Measurements from ENCODE around the gene CCSER2.
"Not testable (repeated sequence)": the region's sequence is repeated elsewhere in the genome, so short reads cannot be mapped to it uniquely, and the experiment has no call there.

CCSER2 gene

DNA sequence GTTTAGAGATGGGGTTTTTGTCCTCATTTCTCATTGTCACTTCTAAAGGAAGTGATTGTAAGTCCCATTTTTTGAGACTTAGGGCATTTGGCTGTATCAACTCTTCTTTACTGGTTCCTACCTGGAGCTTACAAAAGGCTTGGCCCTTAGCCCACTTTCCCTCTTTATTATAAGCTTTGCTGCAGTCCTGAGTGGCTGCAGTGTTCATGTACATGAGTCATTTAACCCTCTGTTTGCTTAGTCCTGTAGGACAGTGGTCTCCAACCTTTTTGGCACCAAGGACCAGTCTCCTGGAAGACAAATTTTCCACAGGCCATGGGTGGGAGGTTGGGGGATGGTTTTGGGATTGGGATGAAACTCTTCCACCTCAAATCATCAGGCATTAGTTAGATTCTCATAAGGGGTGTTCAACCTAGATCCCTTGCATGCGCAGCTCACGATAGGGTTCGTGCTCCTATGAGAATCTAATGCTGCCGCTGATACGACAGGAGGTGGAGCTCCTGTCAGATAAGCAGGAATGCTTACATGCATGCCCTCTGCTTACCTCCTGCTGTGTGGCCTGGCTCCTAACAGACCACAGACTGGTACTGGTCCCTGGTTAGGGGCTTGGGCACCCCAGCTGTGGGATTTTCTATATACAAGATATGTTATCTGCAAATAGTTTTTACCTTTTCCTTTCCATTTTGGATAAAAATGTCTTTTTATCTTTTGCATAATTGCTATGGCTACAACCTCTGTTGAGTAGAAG is 99.7 kb downstream of the CCSER2 start:
- H3K4me3 ChIP-seq (replicated peaks; ENCODE audit: low read depth, low read length), result no peak overlapping the region
- no peak for DNase-seq (ENCODE audit: extremely low read depth, low read depth)
- TF ChIP-seq, protein P1, sequence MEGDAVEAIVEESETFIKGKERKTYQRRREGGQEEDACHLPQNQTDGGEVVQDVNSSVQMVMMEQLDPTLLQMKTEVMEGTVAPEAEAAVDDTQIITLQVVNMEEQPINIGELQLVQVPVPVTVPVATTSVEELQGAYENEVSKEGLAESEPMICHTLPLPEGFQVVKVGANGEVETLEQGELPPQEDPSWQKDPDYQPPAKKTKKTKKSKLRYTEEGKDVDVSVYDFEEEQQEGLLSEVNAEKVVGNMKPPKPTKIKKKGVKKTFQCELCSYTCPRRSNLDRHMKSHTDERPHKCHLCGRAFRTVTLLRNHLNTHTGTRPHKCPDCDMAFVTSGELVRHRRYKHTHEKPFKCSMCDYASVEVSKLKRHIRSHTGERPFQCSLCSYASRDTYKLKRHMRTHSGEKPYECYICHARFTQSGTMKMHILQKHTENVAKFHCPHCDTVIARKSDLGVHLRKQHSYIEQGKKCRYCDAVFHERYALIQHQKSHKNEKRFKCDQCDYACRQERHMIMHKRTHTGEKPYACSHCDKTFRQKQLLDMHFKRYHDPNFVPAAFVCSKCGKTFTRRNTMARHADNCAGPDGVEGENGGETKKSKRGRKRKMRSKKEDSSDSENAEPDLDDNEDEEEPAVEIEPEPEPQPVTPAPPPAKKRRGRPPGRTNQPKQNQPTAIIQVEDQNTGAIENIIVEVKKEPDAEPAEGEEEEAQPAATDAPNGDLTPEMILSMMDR (IDR thresholded peaks at IDR 0.05; ENCODE audit: low read depth, low read length, missing control alignments), result no peak

DNA sequence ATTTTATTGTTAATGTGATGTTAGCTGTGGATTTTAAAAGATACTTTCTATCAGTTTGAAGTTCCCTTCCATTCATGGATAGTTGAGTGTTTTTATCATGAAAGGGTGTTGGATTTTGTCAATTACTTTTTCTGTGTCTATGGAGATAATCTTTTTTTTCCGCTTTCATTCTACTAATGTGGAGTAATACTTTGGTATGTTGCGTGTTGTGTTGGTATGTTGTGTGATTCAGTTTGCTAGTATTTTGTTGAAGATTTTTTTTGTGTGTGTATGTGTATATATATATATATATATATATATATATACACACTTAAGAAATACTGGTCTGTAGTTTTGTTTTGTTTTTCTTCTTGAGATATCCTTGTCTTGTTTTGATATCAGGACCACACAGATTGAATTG is 100.3 kb downstream of the CCSER2 start:
- TF ChIP-seq, protein P1 (IDR thresholded peaks at IDR 0.05; ENCODE audit: low read depth, low read length, missing control alignments), result no peak
- no peak overlapping the region for H3K4me3 ChIP-seq (replicated peaks; ENCODE audit: low read depth, low read length)
- no peak for DNase-seq (ENCODE audit: extremely low read depth, low read depth)

DNA sequence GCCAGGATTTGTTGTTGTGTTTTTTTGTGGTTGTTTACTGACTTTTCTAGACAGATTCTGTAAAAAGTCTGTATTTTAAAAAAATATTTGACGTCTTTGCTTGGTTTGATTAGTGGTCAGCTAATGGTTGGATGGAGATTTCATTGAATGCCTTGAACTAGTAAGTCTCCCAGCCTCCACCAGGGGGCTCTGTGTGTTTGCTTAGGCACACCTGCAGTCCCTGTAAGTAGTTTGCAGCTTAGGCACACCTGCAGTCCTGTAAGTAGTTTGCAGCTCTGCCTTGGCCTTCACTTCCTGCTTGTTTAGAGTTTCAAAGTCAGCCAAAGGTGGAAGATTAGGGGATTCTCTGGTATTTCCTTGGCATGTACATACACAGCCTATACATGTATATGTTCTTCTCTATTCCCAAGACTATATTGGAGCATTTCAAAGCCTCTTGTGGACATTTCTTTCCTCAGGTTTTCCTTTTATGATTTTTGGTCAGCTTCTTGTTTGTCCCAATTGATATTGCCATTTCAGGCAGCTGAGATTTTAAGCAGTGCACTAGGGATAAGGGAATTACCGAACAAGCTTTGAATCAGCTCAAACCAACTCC is 101.6 kb downstream of the CCSER2 start:
- peak; percentile 26 for DNase-seq (ENCODE audit: extremely low read depth, low read depth)
- no peak overlapping the region for H3K4me3 ChIP-seq (replicated peaks; ENCODE audit: low read depth, low read length)
- TF ChIP-seq, protein P1 (IDR thresholded peaks at IDR 0.05; ENCODE audit: low read depth, low read length, missing control alignments), result peak; percentile 87

DNA sequence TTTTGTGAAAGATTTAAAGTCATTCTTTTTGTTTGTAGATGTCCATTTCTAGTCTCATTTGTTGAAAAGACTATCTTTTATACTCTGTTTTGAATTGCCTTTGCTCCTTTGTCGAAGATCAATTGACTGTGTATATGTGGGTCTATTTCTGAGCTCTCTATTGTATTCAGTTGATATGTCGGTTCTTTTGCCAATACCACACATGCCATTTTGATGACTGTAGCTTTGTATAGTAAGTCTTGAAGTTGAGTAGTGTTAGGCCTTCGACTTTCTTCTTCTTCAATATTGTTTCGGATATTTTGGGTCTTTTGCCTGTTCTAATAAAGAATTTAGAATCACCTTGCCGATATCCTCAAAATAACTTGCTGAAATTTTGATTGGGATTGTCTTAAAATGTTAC is 104.5 kb downstream of the CCSER2 start:
- TF ChIP-seq, protein P1 (IDR thresholded peaks at IDR 0.05; ENCODE audit: low read depth, low read length, missing control alignments), result no peak
- H3K4me3 ChIP-seq (replicated peaks; ENCODE audit: low read depth, low read length), result no peak overlapping the region
- no peak for DNase-seq (ENCODE audit: extremely low read depth, low read depth)

DNA sequence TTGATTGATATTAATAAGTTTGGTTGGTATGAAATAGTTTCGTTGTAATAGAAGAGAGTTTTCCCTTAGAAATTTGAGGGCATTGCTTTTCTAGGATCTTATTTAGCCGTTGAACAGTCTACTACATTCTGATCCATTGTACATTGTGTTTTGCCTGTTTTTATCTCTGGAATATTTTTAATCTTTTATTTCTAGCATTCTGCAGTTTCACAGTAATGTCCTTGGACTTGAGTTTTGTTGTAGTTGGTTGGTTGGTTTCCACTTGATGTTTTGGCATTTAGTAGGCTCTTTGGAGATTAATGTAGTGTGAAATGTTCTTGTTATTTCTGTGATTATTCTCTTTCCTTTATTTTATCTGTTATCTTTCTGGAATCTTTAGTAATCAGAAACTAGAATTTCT is 112.4 kb downstream of the CCSER2 start:
- no peak for DNase-seq (ENCODE audit: extremely low read depth, low read depth)
- TF ChIP-seq, protein P1 (IDR thresholded peaks at IDR 0.05; ENCODE audit: low read depth, low read length, missing control alignments), result no peak
- no peak overlapping the region for H3K4me3 ChIP-seq (replicated peaks; ENCODE audit: low read depth, low read length)

DNA sequence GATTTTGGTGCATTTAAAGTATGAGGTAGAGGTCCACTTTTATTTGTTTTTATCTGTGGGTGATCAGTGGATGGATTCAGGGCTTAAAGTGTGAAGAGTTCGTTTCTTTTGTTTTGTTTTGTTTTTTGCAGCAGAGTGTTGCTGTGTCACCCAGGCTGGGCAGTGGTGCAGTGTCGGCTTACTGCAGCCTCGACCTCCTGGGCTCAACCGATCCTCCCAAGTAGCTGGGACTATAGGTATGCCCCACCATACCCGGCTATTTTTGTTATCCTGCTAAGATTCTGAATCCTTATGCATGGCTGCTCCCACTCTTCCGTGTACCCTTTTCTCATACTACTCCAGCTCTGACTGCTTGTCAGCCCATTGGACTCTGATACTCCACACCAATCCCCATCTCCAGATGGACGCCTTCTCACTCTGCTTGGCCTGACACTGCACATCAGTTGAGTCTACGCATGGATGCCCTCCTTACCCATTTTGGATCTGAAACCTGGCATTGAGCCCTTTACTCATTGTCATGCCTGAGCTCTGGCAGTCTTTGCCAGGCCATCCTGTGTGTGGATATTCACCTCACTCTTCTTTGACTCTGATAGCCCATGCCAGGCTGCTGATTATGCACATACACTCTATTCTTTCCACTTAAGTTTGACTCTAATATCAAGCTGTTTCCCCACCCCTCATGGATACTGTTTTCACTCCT is 119.5 kb downstream of the CCSER2 start:
- H3K4me3 ChIP-seq (replicated peaks; ENCODE audit: low read depth, low read length), result no peak overlapping the region
- DNase-seq (ENCODE audit: extremely low read depth, low read depth), result no peak
- TF ChIP-seq, protein P1 (IDR thresholded peaks at IDR 0.05; ENCODE audit: low read depth, low read length, missing control alignments), result no peak

DNA sequence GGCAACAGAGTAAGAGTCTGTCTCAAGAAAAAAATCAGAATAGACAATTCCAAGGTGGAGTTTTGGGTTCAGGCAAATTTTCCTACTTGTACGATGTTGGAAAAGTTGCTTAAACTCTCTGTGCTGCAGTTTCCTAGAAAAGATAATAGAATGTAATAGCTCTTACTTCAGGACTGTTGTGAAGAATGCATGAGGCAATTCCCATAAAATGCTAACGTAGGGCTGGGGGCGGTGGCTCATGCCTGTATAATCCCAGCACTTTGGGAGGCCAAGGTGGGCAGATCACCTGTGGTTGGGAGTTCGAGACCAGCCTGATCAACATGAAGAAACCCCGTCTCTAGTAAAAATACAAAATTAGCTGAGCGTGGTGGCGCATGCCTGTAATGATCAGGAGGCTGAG is 121.0 kb downstream of the CCSER2 start:
- not testable (repeated sequence) for DNase-seq (ENCODE audit: extremely low read depth, low read depth)

More for the DNA sequence above, 121.0 kb downstream of the CCSER2 start:
- H3K4me3 ChIP-seq (replicated peaks; ENCODE audit: low read depth, low read length), result not testable (repeated sequence)

Measured in HFF-Myc (cell line).